M059J (cell line): ENCODE results near the gene WSB2. TPM values are rescaled to one million over a fixed set of nuclear protein-coding genes. Genes with fewer than 3 reads are reported as not detected.
"Not testable (repeated sequence)": the region's sequence is repeated elsewhere in the genome, so short reads cannot be mapped to it uniquely, and the experiment has no call there.

Experiments used
- DNase-seq: peaks from one replicate; pipeline ENCODE4 v3.0.0-alpha.2; 2012; ENCODE audit warnings: low read depth
- total RNA-seq: library from RNA; depleted of rRNA; stranded (reverse); fragments of >200 nt; shearing (Covaris generic); gene quantifications from 2 replicates; pipeline ENCODE4 v1.2.3, GENCODE V29; 2014

WSB2 gene
- total RNA-seq, 1 experiment from 2014 or later, result 133 TPM

GRCh38 chr12:118035190-118036041 is 25.6 kb downstream of the WSB2 start:
- peak; percentile 50 for DNase-seq

DNA sequence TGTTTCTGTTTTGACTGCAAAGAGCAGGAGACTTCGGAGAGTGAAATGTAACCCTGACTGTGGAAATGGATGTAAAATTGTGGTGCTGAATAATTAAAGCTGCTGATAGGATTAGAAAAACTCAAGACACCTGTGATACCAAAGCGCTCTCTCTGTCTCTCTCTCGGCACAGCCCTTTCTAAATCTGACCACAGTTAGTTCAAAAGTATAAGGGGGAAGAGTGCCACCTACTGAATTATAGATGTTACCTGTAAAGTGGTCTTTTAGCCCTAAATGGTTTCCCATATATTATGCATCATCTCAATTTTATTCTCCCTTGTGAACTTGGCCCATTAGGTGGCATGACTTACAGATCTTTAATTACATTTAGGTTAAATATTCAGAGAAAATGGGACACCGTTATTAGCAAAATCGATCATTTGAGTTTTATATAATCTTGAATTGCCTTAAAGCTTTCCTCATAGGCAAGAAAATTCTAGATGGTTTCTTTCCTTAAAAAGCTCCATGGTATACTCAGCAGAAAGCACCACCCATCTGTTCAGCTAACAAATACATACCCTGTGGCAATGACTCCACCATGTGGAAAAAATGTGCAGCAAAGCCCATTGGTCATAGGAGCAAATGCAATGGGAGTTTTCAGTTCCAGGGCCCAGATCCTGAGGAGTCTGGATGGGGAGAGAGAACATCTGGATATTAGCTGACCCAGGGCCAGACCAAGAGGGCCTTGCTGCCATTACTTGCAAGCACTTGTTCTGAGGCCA is 26.4 kb downstream of the WSB2 start:
- DNase-seq, result peak; percentile 67

- no peak for DNase-seq
Observed at GRCh38 chr12:118033902-118034301, 27.1 kb downstream of the WSB2 start.

DNA sequence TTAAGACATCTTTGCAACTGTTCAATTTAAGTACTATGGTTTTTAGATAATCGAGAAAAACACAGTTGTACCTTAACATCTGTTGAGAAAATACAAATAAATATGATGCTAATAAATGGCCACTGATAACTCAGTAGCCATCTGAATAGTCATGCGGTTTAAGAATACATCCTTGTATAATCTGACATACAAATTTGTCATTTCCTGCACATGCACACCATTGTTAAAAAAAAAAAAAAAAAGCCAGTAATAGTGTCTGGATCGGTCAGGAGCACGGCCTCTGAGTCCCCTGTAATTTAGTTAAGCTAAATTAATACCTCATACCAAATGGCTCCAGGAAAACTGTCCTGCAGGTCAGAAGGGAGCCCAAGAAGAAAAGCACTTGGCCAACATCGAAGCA is 27.7 kb downstream of the WSB2 start:
- DNase-seq, result no peak

DNA sequence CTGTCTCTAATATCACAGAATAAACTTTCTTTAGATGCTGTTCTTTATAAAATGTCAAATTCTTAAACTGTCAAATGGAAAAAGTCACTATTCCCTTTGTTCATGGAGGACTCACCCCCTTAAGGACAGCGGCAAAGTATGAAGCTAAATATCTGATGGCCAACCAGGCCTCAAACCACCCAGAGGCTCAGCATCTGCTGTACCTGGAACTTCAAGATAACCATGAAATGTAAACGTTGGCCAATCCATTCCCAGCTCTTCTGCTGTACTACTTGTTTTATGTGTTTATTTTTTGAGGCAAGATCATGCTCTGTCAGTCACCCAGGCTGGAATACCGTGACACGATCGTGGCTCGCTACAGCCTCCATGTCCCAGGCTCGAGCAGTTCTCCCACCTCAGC is 28.8 kb downstream of the WSB2 start:
- no peak for DNase-seq

- DNase-seq, result no peak
Observed at GRCh38 chr12:118029166-118029565, 31.8 kb downstream of the WSB2 start.

DNA sequence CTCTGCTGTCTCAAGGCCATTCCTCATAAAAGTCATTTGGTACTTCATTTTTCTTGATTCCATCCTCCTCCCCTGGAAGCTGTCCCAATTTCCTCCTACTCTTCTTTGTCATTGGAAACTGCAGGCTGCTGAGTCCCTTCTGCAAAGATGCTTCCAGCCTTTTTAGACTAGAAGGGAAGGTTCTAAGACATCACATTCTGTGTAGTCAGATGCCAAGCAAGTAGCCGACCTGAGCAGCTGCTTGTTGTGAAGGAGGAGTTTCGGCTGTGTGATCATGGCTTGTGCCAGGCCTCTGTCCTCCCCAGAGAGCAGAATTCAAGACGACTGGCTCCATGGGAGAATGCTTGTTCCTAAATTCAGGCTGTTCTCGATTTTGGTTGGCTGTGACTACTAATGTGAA is 35.8 kb downstream of the WSB2 start:
- no peak for DNase-seq

DNA sequence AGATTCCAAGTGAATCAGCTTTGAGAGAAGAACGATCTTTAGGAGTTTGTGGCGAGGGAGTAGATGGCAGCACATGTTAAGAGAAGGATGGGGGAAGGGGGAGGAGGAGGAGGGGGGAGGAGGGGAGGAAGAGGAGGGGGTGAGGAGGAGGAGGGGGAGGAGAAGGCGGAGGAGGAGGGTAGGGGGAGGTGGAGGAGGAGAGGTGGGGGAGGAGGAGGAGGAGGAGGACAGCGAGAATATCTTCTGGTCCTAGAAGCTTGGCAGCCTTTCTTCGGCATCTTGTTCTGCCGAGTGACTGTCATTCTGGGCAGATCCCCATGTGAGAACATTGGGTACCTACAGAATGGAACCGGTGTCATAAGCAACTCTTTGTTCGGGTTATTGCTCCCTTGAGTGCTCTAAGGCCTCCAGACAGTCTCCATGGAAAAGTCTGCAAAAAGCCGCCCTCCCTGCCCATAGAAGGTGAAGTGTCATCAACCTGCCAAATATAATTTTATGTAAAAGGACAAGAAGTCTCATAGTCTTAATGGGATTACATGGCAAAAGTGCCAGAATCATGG is 37.6 kb downstream of the WSB2 start:
- no peak for DNase-seq

GRCh38 chr12:118022728-118023109 is 38.3 kb downstream of the WSB2 start:
- no peak for DNase-seq

DNA sequence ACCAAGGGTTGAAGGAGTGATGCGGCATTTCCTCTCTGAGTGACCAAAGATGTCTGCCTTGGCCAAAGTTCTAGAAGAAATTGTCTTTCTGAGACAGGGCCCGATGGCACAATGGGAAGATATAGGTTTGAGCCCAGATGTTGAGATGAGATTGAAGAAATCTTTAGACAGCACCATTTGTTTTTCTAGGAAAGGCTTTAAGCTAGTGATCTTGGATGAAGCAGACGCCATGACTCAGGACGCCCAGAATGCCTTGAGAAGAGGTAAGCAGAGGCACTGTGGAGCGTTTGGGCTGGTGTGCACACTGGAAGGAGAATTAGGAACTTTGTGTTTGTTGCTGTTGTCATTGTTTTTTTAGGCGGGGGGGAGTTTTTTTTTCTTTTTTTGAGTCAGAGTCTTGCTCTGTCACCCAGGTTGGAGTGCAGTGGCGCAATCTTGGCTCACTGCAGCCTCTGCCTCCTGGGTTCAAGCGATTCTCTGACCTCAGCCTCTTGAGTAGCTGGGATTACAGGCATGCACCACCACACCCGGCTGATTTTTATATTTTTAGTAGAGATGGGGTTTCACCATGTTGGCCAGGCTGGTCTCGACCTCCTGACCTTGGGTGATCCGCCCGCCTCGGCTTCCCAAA is 38.8 kb downstream of the WSB2 start:
- not testable (repeated sequence) for DNase-seq

DNA sequence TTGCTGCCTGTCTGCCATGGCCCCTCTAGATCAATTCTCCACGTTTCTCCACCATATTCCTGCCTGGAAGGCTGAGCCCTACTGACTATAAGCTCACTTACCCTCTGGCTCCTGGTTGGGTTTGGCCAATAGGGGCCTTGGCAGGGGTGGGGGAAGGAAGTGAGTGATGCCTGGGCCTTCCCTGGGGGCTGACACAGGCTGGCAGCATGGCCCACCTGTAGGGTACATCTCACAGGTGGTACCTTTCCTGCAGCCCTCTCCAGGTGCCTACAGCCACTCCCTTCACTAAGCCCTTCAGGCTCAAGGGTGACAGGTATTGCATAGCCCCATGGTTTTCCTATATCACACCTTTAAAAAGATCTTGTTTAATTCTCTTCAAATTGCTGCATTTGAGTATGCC is 40.9 kb downstream of the WSB2 start:
- no peak for DNase-seq

GRCh38 chr12:118017926-118018325 is 43.1 kb downstream of the WSB2 start:
- no peak for DNase-seq

GRCh38 chr12:118016424-118017264 is 44.3 kb downstream of the WSB2 start, which contains the start of gene RFC5:
RFC5 (plus strand) TSS chr12:118016703; CDS start chr12:118016828, 125 bp downstream.
- DNase-seq, result peak; percentile 97

GRCh38 chr12:118015944-118016343 is 45.0 kb downstream of the WSB2 start:
- DNase-seq, result no peak

DNA sequence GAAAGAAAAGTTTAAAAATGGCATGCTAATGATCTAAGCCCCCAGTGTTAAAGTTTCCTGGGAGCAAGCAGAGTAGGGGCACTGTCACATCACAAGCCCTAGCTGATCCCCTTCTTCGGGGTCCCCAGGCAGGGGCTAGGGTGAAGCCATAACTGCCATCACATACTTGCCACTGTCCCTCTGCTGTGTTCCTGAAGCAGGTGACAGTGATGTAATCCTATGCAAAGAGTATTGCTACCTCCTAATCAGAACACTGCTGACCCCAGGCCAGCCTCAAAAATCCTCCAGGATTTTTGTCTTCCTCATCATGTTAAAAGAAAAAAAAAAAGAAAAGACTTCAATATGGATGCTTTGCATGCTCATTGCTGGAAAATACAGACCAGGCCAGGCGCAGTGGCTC is 45.7 kb downstream of the WSB2 start:
- no peak for DNase-seq

- DNase-seq, result no peak
Observed at GRCh38 chr12:118013283-118013682, 47.7 kb downstream of the WSB2 start.

GRCh38 chr12:118011961-118012360 is 49.0 kb downstream of the WSB2 start:
- no peak for DNase-seq

GRCh38 chr12:118011377-118011776 is 49.6 kb downstream of the WSB2 start:
- no peak for DNase-seq

DNA sequence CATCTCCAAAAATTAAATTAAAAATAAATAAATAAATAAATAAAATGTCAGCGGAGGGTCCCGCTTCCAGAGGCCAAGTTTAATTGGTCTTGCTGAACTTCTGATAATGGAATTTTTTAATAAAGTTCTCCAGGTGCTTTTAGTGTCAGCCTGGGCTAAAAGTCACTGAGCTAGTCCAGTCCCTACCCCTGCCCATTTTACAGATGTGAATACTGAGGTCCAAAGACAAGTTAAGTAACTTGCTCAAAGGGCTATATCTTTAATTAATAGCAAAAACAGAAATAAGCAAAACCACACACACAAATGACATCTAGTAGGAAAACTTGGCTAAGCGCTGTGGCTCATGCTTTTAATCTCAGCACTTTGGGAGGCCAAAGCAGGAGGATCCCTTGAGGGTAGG is 50.1 kb downstream of the WSB2 start:
- DNase-seq, result no peak

DNA sequence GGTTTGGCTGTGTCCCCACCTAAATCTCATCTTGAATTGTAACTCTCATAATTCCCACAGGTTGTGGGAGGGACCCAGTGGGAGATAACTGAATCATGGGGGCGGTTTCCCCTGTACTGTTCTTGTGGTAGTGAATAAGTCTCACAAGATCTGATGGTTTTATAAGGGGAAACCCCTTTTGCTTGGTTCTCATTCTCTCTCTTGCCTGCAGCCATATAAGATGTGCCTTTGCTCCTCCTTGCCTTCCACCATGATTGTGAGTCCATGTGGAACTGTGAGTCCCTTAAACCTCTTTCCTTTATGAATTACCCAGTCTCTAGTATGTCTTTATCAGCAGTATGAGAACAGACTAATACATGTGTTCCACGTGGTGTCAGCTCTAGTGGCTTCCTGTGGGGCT is 61.2 kb downstream of the WSB2 start:
- DNase-seq, result not testable (repeated sequence)

DNA sequence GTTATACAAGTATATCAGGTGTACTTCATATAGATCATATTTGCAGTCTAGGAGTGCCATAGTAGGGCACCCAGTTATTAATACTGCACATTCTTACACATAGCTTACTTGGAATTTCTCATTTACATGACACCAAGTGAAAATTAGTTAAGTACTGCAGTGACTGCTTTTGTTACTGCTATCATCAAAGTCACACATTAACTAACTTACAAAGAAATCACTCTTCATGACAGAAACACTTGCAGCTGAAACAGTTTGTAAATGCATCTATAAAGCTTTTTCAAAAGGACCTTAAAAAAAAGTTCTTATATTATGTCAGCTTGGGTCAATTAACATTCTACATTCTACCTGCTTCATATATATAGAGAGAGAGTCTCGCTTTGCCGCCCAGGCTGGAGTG is 62.3 kb downstream of the WSB2 start:
- no peak for DNase-seq
